Esophagus muscularis mucosa (tissue), 4 donors: Measurements from ENCODE around the gene ALKBH5. TPM values are rescaled to one million over a fixed set of nuclear protein-coding genes. Genes with fewer than 3 reads are reported as not detected.

Experiments
- DNase-seq: peaks from one replicate; pipeline ENCODE4 v3.0.0-alpha.2; 2017; ENCODE audit errors: extremely low spot score
- H3K27ac ChIP-seq, 4 donors: fragments of 200-600 bp; sonication (generic); replicated peaks in 1 of 4; 1 replicate in 3 of 4; 2 replicates in 1 of 4; pipeline ENCODE4 v1.5.1; 2016 to 2019; ENCODE audit warnings: mild to moderate bottlenecking in 1 of 4
- H3K27me3 ChIP-seq, 4 donors: fragments of 200-600 bp; sonication (generic); one replicate each; pipeline versions ENCODE4 v1.5.1 to v1.6.0; 2016 to 2019
- H3K36me3 ChIP-seq, 4 donors: fragments of 200-600 bp; sonication (generic); one replicate each; pipeline ENCODE4 v1.5.1; 2016 to 2019
- H3K4me1 ChIP-seq, 4 donors: fragments of 200-600 bp; sonication (generic); one replicate each; pipeline ENCODE4 v1.5.1; 2016 to 2019
- H3K4me3 ChIP-seq, 4 donors: fragments of 200-600 bp; sonication (generic); 1 replicate in 2 of 4; 2 replicates in 2 of 4; pipeline ENCODE4 v1.5.1; 2016 to 2019; ENCODE audit warnings: mild to moderate bottlenecking in 4 of 4, moderate library complexity in 1 of 4
- H3K9me3 ChIP-seq, 4 donors: fragments of 200-600 bp; sonication (generic); 1 replicate in 3 of 4; 2 replicates in 1 of 4; pipeline ENCODE4 v1.5.1; 2016 to 2019
- CTCF ChIP-seq, 3 experiments: fragments of 200-600 bp in 2 of 3; fragments of 450-650 bp in 1 of 3; sonication (generic) in 2 of 3; IDR thresholded peaks; one replicate each; pipeline ENCODE4 v1.5.1; 2017 to 2019; ENCODE audit warnings: antibody characterized with exemption in 3 of 3, mild to moderate bottlenecking in 2 of 3, moderate library complexity in 1 of 3
- EP300 ChIP-seq: sonication (generic); formaldehyde crosslinking; IDR thresholded peaks from one replicate; pipeline ENCODE4 v1.6.1; 2017; ENCODE audit warnings: antibody characterized with exemption
- POLR2A ChIP-seq: fragments of 450-650 bp; IDR thresholded peaks from one replicate; pipeline ENCODE4 v1.6.1; 2017; ENCODE audit warnings: antibody characterized with exemption, moderate library complexity, mild to moderate bottlenecking, low read depth
- POLR2AphosphoS5 ChIP-seq, 2 donors: sonication (generic); formaldehyde crosslinking; IDR thresholded peaks; one replicate each; pipeline ENCODE4 v1.6.1; 2017; ENCODE audit warnings: antibody characterized with exemption in 2 of 2
- WGBS: methylation state at CpG from one replicate; pipeline ENCODE4 v1.1.5; 2018; 5-methylcytosine and 5-hydroxymethylcytosine counted together
- intact Hi-C: fragments of 100-400 bp; cut with DNase I; formaldehyde crosslinking; loops from one replicate; pipeline ENCODE4 v1.15.1; 2023
- total RNA-seq, 4 donors: library from RNA; depleted of rRNA; stranded (reverse); fragments of >200 nt; gene quantifications; one replicate each; pipeline versions ENCODE4 v1.1.0 to v1.2.1, GENCODE V29; 2016

Gene ALKBH5
- total RNA-seq, 4 donors from 2014 or later, result 120 to 197 (median 151) TPM

DNA sequence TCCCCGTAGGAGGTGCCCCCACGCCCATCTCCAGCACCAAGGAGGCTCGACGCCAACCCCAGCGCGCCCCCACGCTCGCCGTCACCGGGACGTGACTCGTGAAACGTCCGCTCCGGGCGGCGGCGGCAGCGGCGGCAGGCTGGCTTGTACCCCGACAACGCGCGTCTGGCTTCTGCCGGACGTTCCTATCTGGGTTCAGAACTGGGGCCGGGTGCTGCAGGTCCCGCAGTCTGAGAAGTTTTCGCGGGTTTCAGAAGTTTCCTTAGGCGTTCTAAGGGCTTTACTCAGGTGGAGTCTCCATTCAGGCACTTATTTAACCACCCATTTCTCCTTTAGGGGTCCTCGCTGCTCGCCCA lies 672 bp upstream of the ALKBH5 start:
- Histone ChIP-seq H3K27ac (peak overlapping the region; percentile 98 to 99 (median 98)), H3K4me3 (peak overlapping the region; percentile 87 to 97 (median 94)), H3K36me3 (peaks cover 0 to 6% (median 0%) of the 10 kb centered on the region in 4 donors), H3K4me1 (peaks cover 36 to 50% (median 44%) of the 10 kb centered on the region in 4 donors), H3K27me3 (no peaks in the 10 kb centered on the region), H3K9me3 (no peaks in the 10 kb centered on the region)
- WGBS, result 3% methylated on average over 8 of the region's 33 CpGs
- intact Hi-C loops, result no loop called here
- DNase-seq, result peak; percentile 96
- TF ChIP-seq POLR2A, result no peak
- TF ChIP-seq EP300, result no peak
- TF ChIP-seq POLR2AphosphoS5 (IDR thresholded peaks at IDR 0.05), result peak; percentile 14 to 56
- peak in 1 of 3 experiments; percentile 18 for TF ChIP-seq CTCF (IDR thresholded peaks at IDR 0.05)

- peaks cover 50 to 64% (median 58%) of the 10 kb centered on the region in 4 donors for H3K4me1 ChIP-seq
- 0% methylated on average over 17 of the region's 92 CpGs for WGBS
Measured at GRCh38 chr17:18184143-18185031, 759 bp downstream of the ALKBH5 start.

DNA sequence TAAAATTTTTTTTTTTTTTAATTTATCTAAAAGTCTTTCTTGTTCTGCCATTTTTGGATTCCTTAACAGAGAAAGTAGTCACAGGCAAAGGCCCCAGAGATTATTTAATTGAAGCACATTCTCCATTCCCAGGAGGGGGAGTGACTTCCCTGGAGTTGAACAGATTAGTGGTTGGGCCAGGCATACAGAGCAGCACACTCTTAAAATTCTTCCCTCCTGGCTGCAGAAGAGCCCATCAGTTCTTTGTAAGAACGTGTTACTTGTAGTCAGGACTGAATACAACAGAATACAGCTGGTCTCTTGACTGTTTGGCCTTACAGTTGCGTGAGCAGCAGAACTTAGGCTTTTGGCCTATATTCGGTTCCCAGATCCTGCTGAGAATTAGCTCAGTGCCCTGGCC lies 1.8 kb downstream of the ALKBH5 start:
- Histone ChIP-seq H3K4me3 (peak overlapping the region; percentile 87 to 97 (median 94)), H3K9me3 (no peaks in the 10 kb centered on the region), H3K27me3 (no peaks in the 10 kb centered on the region), H3K36me3 (peaks cover 0 to 9% (median 2%) of the 10 kb centered on the region in 4 donors), H3K4me1 (peaks cover 60 to 74% (median 68%) of the 10 kb centered on the region in 4 donors), H3K27ac (peak overlapping the region; percentile 98 to 99 (median 98))
- WGBS, result 3% methylated on average over 3 of the region's 3 CpGs
- no peak for DNase-seq
- no peak for TF ChIP-seq POLR2AphosphoS5 (IDR thresholded peaks at IDR 0.05)
- TF ChIP-seq EP300, result no peak
- no peak for TF ChIP-seq CTCF (IDR thresholded peaks at IDR 0.05)
- TF ChIP-seq POLR2A, result no peak
- intact Hi-C loops, result loop anchor here (5.0 kb wide), 1 partner anchor 33 kb away; no protein-coding TSS in a partner anchor

More at GRCh38 chr17:18184143-18185031, 759 bp downstream of the ALKBH5 start:
- no peak for DNase-seq
- Histone ChIP-seq H3K4me3 (peak overlapping the region; percentile 87 to 97 (median 94)), H3K27ac (peak overlapping the region; percentile 98 to 99 (median 98)), H3K36me3 (peaks cover 0 to 9% (median 2%) of the 10 kb centered on the region in 4 donors), H3K9me3 (no peaks in the 10 kb centered on the region), H3K27me3 (no peaks in the 10 kb centered on the region)
- intact Hi-C loops, result loop anchor here (5.0 kb wide), 1 partner anchor 32 kb away; no protein-coding TSS in a partner anchor
- no peak for TF ChIP-seq CTCF (IDR thresholded peaks at IDR 0.05)
- TF ChIP-seq POLR2AphosphoS5 (IDR thresholded peaks at IDR 0.05), result peak; percentile 62 to 70
- TF ChIP-seq POLR2A, result peak; percentile 30

DNA sequence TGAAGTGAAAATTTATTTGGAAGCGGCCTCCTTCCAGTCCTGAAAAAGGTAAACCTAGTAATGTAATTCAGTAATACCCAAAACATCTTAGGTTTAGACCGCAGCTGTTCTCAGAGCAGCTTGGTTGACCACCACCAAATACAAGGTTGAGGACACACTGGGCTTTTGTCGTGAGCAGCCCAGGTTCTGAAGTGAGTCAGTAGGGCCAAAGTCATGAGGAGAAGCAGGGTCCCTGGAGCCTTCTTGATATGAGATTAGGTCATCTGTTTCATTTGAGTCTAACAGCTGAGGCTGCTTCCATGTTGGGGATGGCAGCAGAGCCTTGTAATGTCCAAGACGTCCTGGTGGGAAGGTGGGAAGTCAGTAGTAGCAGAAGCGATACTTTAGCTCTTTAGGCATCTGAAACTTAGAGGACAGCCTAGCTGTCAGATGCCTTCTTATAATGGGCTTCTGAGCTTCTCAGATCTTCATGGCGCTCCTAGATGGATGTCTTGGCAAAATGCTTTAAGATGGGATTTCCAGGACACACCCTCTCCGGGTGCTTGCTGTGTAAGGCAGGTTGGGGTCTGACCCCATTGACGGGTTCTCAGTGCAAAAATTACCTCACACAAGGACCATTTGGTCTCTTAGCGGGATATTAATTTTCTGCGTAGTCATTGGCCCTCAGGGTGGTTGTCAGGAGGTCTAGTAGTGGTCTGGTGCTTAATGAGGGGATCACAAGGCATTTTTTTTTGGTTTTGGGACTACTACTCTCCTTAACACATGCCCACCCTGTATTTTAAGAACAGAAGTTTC lies 2.4 kb downstream of the ALKBH5 start:
- intact Hi-C loops, result loop anchor here (5.0 kb wide), 1 partner anchor 34 kb away; no protein-coding TSS in a partner anchor
- peak overlapping the region; percentile 87 to 97 (median 94) for H3K4me3 ChIP-seq
- TF ChIP-seq CTCF (IDR thresholded peaks at IDR 0.05), result no peak
- TF ChIP-seq POLR2A, result no peak
- TF ChIP-seq POLR2AphosphoS5 (IDR thresholded peaks at IDR 0.05), result no peak
- TF ChIP-seq EP300, result no peak
- H3K27ac ChIP-seq, result peak overlapping the region; percentile 98 to 99 (median 98)
- no peaks in the 10 kb centered on the region for H3K9me3 ChIP-seq
- DNase-seq, result no peak
- H3K4me1 ChIP-seq, result peaks cover 66 to 81% (median 75%) of the 10 kb centered on the region in 4 donors
- 69% methylated on average over 3 of the region's 10 CpGs for WGBS
- H3K27me3 ChIP-seq, result no peaks in the 10 kb centered on the region
- H3K36me3 ChIP-seq, result peaks cover 0 to 9% (median 2%) of the 10 kb centered on the region in 4 donors
